HG02623 (cell line): ENCODE data around the gene PTPRD.
"Not testable (repeated sequence)": the region's sequence is repeated elsewhere in the genome, so short reads cannot be mapped to it uniquely, and the experiment has no call there.

Experiments used
- ATAC-seq: cut with Tn5 transposase; IDR thresholded peaks from one replicate; pipeline ENCODE4 v1.9.1; 2021; ENCODE audit warnings: moderate library complexity; ENCODE audit not compliant: unreplicated experiment

The PTPRD gene

GRCh38 chr9:9412241-9412640, 1200.6 kb downstream of the PTPRD start:
- no peak for ATAC-seq

DNA sequence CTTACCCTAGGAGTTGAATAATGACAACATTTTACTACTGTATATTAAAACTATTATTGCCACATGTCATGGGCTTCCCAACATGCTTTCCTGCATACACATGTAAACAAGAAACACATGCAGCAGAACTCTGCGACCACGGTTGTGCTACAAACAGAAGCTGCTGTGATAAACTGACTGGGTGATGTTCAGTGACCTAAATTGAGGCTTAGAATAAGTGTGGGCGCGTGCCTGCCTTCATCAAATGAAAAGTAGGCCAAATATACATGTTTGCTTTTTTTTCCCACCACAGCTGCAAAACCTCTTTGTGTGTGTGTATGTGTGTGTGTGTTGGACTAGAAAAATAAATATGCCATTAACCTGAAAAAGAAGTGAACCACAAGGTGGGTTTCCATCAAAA, 1202.1 kb downstream of the PTPRD start:
- ATAC-seq: no peak

DNA sequence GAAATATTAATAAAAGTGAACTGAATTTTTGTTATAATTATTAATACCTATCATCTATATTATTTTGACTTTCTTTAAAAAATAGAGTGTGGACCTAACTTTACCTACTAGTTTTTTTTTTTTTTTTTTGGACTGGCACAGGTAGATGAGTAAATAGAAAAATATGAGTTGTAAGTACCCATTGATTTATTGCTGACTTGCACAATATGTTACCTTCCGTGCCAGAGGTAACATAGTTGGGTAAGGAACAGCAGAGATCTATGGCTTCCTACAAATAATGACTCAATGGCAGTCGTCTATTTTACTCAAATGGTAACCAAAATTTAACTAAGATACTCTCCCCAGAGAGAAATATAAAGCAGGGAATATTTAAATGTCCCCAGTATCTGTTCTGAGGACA, 1212.8 kb downstream of the PTPRD start:
- no peak for ATAC-seq

GRCh38 chr9:9396518-9396917, 1216.3 kb downstream of the PTPRD start:
- no peak for ATAC-seq

DNA sequence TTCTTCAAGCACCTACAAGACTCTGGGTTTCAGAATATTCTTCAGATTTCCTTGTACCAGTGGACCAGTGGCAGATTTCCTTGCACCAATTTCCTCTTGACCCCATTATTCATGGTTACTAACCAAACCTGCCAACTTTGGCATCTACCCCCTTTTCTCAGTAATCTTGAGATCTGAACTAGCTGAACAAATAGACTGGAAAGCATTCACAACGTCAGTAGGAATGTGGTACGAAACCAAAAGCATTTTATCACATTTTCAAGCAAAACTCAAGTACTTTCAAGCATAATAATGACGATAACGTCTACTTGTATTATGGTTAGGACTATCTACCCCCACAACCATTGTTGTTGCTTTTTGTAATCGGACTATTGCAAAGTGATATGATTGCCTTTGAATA, 1217.3 kb downstream of the PTPRD start:
- ATAC-seq: no peak

DNA sequence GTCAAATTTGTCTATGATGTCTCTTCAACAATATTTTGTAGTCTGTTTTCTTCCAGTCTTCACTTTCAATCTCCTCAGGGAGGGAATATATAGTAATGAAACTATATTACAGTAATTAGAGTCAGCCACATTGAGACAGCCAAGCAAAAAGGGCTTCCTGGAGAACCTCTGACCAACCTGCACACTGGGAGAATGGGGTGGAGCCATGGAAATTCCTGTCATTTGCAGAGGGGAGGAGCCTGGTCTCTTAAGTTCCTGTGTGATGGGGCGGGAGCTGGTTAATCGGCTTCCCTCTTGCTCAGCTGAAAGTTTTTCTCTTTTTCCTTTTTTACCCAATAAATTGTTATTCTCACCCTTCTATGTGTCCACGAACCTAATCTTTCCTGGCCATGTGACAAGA, 1220.0 kb downstream of the PTPRD start:
- ATAC-seq: no peak

DNA sequence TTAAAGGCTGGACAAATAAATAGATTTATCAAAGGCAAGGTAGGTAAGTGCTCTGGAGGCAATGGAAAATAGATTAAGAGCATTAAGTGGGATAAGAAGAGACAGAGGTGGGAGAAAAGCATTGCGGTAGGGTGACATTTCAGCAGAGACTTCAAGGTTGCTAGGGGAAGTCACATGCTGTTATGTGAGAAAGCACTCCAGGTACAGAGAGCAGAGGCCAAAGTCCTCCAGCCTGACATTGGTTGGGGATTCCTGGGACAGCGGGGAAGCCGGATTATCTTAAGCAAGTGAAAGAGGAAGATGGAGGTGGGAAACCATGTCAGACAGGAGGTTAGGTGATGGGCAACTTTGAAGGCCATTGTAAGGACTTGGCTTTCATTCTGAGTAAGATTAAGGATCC, 1222.9 kb downstream of the PTPRD start:
- ATAC-seq: no peak

DNA sequence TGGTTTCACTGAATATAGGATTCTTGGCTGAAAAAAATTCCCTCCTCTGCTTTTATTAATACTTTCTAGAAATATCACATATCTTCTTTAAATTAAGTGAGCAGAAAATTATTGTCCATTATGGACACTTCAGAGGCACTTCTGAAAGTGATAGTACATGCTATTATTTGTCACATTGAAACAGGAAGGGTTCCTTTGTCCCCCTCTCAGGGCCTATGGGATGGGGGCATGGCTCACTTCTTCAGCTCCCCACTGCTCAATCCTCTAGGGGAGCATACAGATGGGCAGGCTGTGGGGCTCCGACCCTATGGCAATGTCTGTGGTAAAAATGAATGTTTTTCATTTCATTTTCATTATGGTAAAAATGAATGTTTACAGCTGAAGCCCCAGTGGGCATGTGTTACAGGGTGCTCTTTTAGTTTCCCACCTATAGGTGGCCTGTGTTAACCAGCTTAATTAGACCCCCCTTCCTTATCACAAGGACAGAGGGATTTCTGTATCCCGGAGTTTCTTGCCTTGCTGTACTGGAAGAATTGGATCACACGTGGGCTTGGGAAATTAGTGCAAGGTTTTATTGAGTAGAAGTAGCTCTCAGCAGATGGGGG, 1225.2 kb downstream of the PTPRD start:
- no peak for ATAC-seq

DNA sequence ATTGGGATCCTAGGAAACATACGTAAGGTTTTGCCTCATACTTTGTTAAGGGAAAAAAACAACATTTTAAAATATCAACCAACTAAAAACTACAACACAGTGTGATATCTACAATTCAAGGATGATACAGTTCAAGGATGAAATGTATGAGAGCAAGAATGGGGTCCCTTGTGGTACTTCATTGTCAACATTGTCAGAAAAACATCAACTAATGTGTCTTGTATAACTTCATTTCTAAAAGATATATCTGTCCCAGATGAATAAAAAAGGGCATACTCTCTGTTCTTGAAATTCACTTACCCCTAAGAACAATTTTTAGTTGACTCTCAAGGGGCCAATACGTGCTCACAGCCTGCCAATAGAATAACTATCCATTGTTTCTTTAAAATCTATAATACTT, 1250.5 kb downstream of the PTPRD start:
- ATAC-seq: no peak

DNA sequence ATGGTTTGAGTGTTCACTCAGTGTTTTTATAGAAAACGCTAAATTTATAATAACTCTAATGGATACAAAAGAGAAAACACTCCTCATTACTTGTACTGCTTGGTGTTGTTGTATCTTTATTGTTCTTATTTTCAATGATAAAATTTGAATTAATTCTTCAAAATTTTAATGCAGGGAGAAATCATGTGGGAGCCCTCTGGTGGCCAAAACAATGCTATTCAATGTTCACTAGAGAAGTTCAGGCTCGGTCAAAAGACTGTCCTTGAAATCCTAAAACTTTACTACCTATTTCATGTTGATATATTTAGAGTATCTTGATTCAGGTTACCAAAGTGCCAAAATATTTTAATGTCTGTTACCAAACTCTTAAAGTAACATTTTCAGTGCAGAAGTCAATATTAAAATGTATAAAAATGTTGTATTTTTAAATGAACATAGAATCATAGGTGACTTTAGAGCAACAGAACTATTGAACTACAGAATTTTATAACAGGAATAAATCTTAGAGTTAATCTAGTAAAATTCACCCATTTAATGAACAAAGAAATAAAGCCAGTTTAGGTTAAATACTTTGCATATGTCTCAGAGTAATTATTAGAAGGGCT, 1259.8 kb downstream of the PTPRD start:
- no peak for ATAC-seq

- ATAC-seq: no peak
These were observed 1271.6 kb downstream of the PTPRD start for GRCh38 chr9:9341203-9341602.

GRCh38 chr9:9337129-9337528, 1275.7 kb downstream of the PTPRD start:
- no peak for ATAC-seq

GRCh38 chr9:9326749-9327148, 1286.1 kb downstream of the PTPRD start:
- ATAC-seq: no peak

- ATAC-seq: no peak
These were observed 1293.8 kb downstream of the PTPRD start for GRCh38 chr9:9319007-9319406.

DNA sequence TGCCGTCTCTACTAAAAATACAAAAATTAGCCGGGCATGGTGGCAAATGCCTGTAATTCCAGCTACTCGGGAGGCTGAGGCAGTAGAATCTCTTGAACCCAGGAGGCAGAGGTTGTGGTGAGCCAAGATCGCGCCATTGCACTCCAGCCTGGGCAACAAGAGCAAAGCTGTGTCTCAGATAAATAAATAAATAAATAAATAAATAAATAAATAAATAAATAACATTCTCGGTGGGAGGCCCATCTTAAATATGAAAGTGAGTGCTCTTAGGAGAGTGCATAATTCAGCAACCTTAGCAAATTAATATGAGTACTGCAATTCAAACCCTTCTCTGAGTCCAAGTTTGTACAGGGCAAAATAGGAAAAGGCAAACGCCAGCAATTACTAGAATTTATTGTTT, 1302.1 kb downstream of the PTPRD start:
- ATAC-seq: not testable (repeated sequence)

GRCh38 chr9:9305600-9305999, 1307.2 kb downstream of the PTPRD start:
- ATAC-seq: no peak

GRCh38 chr9:9299134-9299533, 1313.7 kb downstream of the PTPRD start:
- ATAC-seq: no peak

DNA sequence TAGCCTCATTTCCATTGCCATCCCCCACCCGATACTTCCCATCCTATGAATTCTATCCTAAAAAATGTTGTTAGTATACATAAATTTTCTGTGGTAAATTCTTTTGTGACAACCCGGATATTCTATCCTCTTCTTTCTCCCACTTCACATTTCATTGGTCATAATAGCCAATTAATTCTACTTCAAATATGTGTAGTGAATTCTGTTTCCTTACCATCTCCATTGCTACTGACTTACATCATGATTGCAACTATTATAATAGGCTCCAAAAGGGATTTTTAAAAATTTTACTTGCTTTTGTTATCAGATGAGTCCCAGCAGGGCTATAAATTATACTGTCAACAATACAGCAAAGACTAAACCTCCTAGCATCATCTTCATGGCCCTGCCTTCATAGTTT, 1326.8 kb downstream of the PTPRD start:
- no peak for ATAC-seq

DNA sequence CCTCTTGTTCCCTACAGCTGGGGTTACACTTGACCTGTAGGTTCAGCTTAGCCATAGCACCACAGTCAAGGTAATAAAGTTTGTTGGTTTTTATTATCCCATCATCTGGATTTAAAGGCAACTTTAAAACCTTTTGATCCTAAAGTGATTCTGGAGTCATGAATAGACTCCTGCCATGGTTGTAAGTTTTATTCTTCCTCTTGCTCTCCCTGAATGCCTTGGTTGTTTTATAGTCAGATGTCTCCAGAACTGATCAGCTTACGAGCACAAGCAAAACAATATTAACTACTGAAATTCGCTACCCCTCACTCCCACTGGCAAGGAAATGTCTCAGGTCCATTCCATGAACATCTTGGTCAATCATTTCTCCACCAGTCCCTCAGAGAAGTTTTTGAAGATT, 1328.6 kb downstream of the PTPRD start:
- no peak for ATAC-seq

DNA sequence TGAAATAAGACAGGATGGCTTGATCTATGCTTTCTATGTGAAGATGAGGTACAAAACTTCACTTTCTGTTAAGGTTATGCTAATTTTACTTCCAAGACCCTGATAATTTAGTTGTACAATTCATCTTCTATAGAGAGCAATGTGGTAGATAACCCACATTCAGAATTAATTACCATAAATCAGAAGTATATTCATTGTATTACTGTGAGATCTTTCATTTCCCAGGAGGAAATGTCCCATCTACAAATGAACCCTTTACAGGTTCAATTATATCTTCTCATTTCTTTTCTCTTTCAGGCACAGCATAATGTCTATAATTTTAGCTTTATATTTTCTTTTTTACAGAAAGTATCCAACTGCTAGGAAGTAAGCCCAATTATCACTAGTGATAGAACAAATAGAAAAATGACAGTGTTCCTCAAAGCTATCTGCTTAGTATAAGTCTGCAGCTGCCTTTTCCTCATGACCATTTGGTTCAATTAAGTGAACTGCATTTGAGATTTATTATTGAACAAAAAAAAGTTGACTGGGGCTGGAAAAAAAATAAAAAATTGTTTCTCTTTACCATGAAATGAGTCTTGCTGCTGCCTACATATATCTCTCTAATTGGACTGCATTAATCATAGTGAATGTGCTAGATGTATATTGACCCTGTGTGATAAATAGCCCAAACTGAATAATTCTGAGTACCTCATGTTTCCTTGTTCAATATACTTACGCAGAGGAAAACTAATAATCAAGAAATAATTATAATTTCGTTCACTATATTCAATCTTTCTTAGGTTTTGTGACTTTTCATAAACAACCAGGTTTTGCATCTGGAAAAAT, 1329.4 kb downstream of the PTPRD start:
- ATAC-seq: no peak

GRCh38 chr9:9275601-9276000, 1337.2 kb downstream of the PTPRD start:
- no peak for ATAC-seq

DNA sequence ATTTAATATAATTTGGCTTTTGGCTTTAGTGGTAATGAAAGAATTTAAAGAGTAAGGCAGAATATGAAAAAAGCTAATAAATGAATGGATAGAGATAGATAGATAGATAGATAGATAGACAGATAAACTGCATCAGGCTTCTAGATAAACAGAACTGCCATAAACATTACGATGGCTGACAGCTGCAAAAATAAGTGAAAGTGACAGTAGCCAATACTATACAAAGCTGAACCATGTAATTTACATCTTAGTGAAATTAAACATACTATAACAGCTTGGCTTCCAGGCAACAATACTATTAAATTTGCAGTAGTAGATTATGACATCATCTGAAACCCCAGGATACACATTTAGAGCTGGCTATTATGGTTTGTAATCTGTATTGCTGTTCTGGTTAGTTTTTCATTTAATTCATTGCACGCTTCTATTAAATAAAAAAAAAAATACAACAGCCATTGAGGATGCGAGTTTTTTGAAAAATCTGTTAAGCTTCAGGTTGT, 1354.8 kb downstream of the PTPRD start:
- no peak for ATAC-seq
